SH-SY5Y (cell line): Measurements from ENCODE around the gene MPDZ.

Source experiments
- GATA2 ChIP-seq: IDR thresholded peaks from 2 replicates; pipeline ENCODE4 v1.6.1; 2011; ENCODE audit warnings: mild to moderate bottlenecking, low read depth, low read length
- GATA3 ChIP-seq: IDR thresholded peaks from 2 replicates; pipeline ENCODE4 v1.6.1; 2011; ENCODE audit warnings: low read depth, mild to moderate bottlenecking, low read length, moderate library complexity

MPDZ gene

GRCh38 chr9:13220837-13221236 is 58.7 kb downstream of the MPDZ start:
- TF ChIP-seq GATA2 = no peak
- TF ChIP-seq GATA3 = no peak

- peak; percentile 79 for TF ChIP-seq GATA3
- peak; percentile 73 for TF ChIP-seq GATA2
Observed at GRCh38 chr9:13215791-13216554, 63.5 kb downstream of the MPDZ start.

GRCh38 chr9:13213998-13214397 is 65.5 kb downstream of the MPDZ start:
- TF ChIP-seq GATA2 (no peak), GATA3 (no peak)

- no peak for TF ChIP-seq GATA2
- no peak for TF ChIP-seq GATA3
Observed at GRCh38 chr9:13213337-13213736, 66.2 kb downstream of the MPDZ start.

- TF ChIP-seq GATA2 = no peak
- no peak for TF ChIP-seq GATA3
Observed at GRCh38 chr9:13210306-13210705, 69.2 kb downstream of the MPDZ start.

- TF ChIP-seq GATA3 (no peak), GATA2 (no peak)
Observed at GRCh38 chr9:13209498-13209897, 70.0 kb downstream of the MPDZ start.

- no peak for TF ChIP-seq GATA3
- TF ChIP-seq GATA2 = no peak
Observed at GRCh38 chr9:13205824-13206223, 73.7 kb downstream of the MPDZ start.

- TF ChIP-seq GATA2 = no peak
- no peak for TF ChIP-seq GATA3
Observed at GRCh38 chr9:13190040-13190439, 89.5 kb downstream of the MPDZ start.

GRCh38 chr9:13189362-13189761 is 90.1 kb downstream of the MPDZ start:
- TF ChIP-seq GATA2 = no peak
- TF ChIP-seq GATA3 = no peak

- no peak for TF ChIP-seq GATA2
- TF ChIP-seq GATA3 = no peak
Observed at GRCh38 chr9:13186774-13187173, 92.7 kb downstream of the MPDZ start.

- no peak for TF ChIP-seq GATA3
Observed at GRCh38 chr9:13186091-13186490, 93.4 kb downstream of the MPDZ start.

GRCh38 chr9:13181652-13182051 is 97.8 kb downstream of the MPDZ start:
- TF ChIP-seq GATA2 (no peak), GATA3 (no peak)

- TF ChIP-seq GATA2 (no peak), GATA3 (no peak)
Observed at GRCh38 chr9:13179257-13179656, 100.2 kb downstream of the MPDZ start.

GRCh38 chr9:13175732-13176131 is 103.8 kb downstream of the MPDZ start:
- TF ChIP-seq GATA3 (no peak), GATA2 (no peak)

- TF ChIP-seq GATA3 (no peak), GATA2 (no peak)
Observed at GRCh38 chr9:13174906-13175639, 104.4 kb downstream of the MPDZ start.
